Colonic mucosa (tissue), 4 donors: ENCODE data around the gene SART1. TPM values are rescaled to one million over a fixed set of nuclear protein-coding genes. Genes with fewer than 3 reads are reported as not detected.

ENCODE experiments used
- DNase-seq: peaks from one replicate; pipeline ENCODE4 v3.0.0-alpha.2; 2020
- H3K27ac ChIP-seq: fragments of 200-600 bp; one replicate; pipeline ENCODE4 v1.8.0; 2021
- H3K27me3 ChIP-seq: fragments of 200-600 bp; one replicate; pipeline ENCODE4 v1.8.0; 2021
- H3K36me3 ChIP-seq: fragments of 200-600 bp; one replicate; pipeline ENCODE4 v1.8.0; 2021
- H3K4me1 ChIP-seq: fragments of 200-600 bp; one replicate; pipeline ENCODE4 v1.8.0; 2021; ENCODE audit warnings: mild to moderate bottlenecking
- H3K4me3 ChIP-seq: fragments of 200-600 bp; one replicate; pipeline ENCODE4 v1.8.0; 2021
- H3K9ac ChIP-seq, 2 donors: one replicate each; pipeline ENCODE4 v1.7.0; 2013; ENCODE audit warnings: control low read depth in 2 of 2, low read depth in 2 of 2, low read length in 2 of 2
- H3K9me3 ChIP-seq: fragments of 200-600 bp; one replicate; pipeline ENCODE4 v1.8.0; 2021
- intact Hi-C: fragments of 100-400 bp; cut with DNase I; formaldehyde crosslinking; loops from one replicate; pipeline ENCODE4 v1.14.1; 2022
- total RNA-seq, 2 donors: library from RNA; stranded (reverse); fragmentation: NEBNext Ultra II Directional in 1 of 2; extraction: Animal tissue kit (Norgen Biotek cat#: 25700) in 1 of 2; gene quantifications; one replicate each; pipeline ENCODE4 v1.2.1, GENCODE V29; 2021
- TF ChIP-seq, protein P1 (sequence below): fragments of 200-600 bp; IDR thresholded peaks from one replicate; pipeline ENCODE4 v1.8.0; 2022; ENCODE audit warnings: antibody characterized with exemption, mild to moderate bottlenecking
- donor health status: healthy.
- donor health status: DM: no; HTN: no; CAD: no.
- donor health status: DM: no; HTN: no; CAD: no.

The SART1 gene
- total RNA-seq, 2 donors from 2014 or later: 40.0 to 50.9 TPM

DNA sequence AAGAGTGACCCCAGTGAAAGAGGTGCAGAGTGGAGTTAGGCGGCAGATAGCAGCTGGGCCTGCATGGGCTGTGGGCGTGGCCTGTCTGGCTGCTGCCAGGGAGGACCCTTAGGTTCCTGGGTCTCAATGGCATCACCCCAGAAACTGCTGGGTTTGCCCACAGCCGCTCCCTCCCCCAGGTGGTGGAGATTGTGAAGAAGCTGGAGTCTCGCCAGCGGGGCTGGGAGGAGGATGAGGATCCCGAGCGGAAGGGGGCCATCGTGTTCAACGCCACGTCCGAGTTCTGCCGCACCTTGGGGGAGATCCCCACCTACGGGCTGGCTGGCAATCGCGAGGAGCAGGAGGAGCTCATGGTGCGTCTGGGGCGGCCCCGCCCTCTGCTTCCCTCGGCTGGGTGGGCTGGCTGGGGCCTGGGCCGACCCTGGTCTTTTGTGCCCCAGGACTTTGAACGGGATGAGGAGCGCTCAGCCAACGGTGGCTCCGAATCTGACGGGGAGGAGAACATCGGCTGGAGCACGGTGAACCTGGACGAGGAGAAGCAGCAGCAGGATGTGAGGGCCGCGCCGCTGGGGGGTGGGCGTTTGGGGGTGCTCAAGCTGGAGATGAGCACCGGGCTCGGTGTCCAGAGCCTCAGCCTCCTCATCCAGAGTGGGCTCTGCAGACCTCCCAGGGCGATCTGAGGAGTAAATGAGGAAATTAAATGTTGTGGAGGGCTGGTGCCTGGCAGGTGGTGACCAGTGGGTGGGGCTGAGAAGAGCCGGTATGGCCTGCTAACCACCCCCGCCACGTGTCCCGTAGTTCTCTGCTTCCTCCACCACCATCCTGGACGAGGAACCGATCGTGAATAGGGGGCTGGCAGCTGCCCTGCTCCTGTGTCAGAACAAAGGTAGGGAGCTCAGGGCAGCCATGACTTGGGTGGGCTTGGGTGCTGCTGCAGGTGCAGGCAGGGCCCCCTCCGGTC is 15.0 kb downstream of the SART1 start:
- no peaks in the 10 kb centered on the region for H3K4me1 ChIP-seq
- intact Hi-C loops: no loop called here
- DNase-seq: no peak
- no peak overlapping the region for H3K27ac ChIP-seq
- H3K9me3 ChIP-seq: no peaks in the 10 kb centered on the region
- no peak overlapping the region for H3K9ac ChIP-seq
- H3K36me3 ChIP-seq: peaks cover 13% of the 10 kb centered on the region
- no peak overlapping the region for H3K4me3 ChIP-seq
- TF ChIP-seq, protein P1, sequence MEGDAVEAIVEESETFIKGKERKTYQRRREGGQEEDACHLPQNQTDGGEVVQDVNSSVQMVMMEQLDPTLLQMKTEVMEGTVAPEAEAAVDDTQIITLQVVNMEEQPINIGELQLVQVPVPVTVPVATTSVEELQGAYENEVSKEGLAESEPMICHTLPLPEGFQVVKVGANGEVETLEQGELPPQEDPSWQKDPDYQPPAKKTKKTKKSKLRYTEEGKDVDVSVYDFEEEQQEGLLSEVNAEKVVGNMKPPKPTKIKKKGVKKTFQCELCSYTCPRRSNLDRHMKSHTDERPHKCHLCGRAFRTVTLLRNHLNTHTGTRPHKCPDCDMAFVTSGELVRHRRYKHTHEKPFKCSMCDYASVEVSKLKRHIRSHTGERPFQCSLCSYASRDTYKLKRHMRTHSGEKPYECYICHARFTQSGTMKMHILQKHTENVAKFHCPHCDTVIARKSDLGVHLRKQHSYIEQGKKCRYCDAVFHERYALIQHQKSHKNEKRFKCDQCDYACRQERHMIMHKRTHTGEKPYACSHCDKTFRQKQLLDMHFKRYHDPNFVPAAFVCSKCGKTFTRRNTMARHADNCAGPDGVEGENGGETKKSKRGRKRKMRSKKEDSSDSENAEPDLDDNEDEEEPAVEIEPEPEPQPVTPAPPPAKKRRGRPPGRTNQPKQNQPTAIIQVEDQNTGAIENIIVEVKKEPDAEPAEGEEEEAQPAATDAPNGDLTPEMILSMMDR: no peak
- no peaks in the 10 kb centered on the region for H3K27me3 ChIP-seq

DNA sequence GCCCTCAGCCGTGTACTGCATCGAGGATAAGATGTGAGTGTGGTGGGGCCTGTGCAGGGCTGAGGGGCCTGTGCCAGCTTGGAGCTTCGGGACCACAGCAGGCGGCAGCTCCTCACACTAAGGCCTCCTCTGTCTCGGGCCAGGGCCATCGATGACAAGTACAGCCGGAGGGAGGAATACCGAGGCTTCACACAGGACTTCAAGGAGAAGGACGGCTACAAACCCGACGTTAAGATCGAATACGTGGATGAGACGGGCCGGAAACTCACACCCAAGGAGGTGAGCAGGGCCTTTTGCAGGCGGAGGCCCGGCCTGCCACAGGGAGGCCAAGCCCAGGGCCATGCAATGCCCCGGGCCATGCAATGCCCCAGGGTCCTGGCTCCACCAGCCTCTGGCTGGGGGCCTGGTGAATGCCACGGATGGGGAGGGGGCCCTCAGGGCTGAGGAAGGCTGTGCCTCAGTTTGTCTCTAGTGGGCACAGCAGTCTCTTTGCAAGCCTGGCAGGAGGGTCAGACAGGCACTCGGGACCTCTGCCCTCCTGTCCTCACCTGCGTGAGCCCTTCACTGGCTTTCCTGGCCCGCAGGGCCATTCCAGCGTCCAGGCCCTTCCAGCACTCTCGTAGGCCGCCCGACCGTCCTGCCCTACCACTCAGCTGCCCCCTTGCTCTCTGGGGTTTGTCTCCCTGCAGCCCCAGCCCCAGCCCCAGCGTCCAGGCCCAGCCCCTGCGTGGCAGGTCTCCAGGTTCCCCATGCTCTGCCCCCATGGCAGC is 16.3 kb downstream of the SART1 start:
- DNase-seq: no peak
- no peaks in the 10 kb centered on the region for H3K9me3 ChIP-seq
- H3K36me3 ChIP-seq: peaks cover 13% of the 10 kb centered on the region
- H3K27me3 ChIP-seq: no peaks in the 10 kb centered on the region
- H3K27ac ChIP-seq: no peak overlapping the region
- no peak overlapping the region for H3K9ac ChIP-seq
- TF ChIP-seq, protein P1: no peak
- H3K4me3 ChIP-seq: no peak overlapping the region
- intact Hi-C loops: no loop called here
- no peaks in the 10 kb centered on the region for H3K4me1 ChIP-seq

DNA sequence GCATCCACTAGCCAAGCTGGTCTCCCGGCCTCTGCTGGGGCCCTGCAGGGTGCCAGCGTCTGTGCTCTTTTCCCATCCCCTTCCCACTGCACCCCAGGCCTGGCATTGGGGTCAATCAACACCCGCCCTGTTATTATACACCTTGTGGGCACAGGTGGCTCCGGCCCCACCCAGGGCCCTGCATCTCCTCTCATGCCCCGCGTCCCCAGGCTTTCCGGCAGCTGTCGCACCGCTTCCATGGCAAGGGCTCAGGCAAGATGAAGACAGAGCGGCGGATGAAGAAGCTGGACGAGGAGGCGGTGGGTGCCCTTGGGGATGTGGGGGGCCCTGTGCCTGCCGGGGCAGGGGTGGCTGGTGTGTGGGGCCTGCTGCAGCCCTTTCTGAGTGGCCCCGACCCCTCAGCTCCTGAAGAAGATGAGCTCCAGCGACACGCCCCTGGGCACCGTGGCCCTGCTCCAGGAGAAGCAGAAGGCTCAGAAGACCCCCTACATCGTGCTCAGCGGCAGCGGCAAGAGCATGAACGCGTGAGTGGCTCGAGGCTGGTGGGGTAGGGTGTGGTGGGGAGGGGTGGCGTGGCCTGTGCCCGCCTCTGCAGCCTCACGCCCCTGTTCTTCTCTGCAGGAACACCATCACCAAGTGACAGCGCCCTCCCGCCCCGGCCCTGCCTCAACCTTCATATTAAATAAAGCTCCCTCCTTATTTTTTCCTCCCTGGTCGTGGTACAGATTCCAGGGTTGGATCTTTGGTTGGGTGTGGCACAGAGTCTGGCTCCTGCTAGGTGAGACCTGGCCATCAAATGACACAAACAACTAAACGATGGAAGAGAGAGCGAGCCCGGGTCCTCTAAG is 17.1 kb downstream of the SART1 start:
- Histone ChIP-seq H3K4me1 (no peaks in the 10 kb centered on the region), H3K9me3 (no peaks in the 10 kb centered on the region), H3K4me3 (no peak overlapping the region), H3K36me3 (peaks cover 13% of the 10 kb centered on the region), H3K27ac (no peak overlapping the region), H3K9ac (no peak overlapping the region), H3K27me3 (no peaks in the 10 kb centered on the region)
- intact Hi-C loops: no loop called here
- no peak for DNase-seq
- TF ChIP-seq, protein P1: no peak

DNA sequence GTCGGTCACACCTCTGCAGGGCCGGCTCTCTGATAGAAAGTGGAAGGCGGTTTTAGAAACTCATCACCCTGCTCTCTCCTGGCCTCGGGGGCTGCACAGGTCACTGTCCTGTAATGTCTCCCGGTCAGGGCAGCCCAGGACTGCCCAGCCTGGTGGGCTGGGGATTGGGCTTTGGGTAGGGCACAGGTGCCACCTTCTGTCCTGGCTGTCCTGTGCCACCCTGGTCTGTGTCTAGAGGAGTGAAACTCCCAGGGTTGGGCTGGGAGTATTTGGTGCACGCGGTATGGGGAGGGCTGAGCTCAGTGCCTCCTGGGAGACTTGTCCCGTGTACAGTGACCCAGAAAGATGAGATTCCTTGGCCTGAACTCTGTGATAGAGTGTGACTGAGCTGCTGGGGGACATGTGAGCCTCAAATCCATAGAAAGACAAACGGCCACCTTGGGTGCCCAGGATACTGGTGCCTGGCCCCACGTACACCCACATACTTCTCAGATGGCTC is 17.8 kb downstream of the SART1 start:
- no peak for DNase-seq
- intact Hi-C loops: no loop called here
- TF ChIP-seq, protein P1: no peak
- Histone ChIP-seq H3K27me3 (no peaks in the 10 kb centered on the region), H3K4me1 (no peaks in the 10 kb centered on the region), H3K9me3 (no peaks in the 10 kb centered on the region), H3K27ac (no peak overlapping the region), H3K36me3 (peaks cover 13% of the 10 kb centered on the region), H3K4me3 (no peak overlapping the region), H3K9ac (no peak overlapping the region)
